ENCODE data around the gene NR2C2AP.
A peak's percentile ranks its signal among the peaks of the same experiment; 100 is the strongest.
"Not testable (repeated sequence)": the region's sequence is repeated elsewhere in the genome, so short reads cannot be mapped to it uniquely, and the experiment has no call there.

NR2C2AP gene

GRCh38 chr19:19223060-19223459 is 19.8 kb upstream of the NR2C2AP start:
- Histone ChIP-seq H3K27me3 (replicated peaks; ENCODE audit: insufficient read depth, low read length) (peaks cover 73% of the 10 kb centered on the region), H3F3A (ENCODE audit: insufficient read depth, low read length) (no peaks in the 10 kb centered on the region), H4K20me1 (ENCODE audit: insufficient read depth, low read length) (no peaks in the 10 kb centered on the region), H3K9me3 (replicated peaks; ENCODE audit: insufficient read depth, low read length) (no peaks in the 10 kb centered on the region), H3K9me2 (replicated peaks; ENCODE audit: insufficient read depth, low read length) (no peaks in the 10 kb centered on the region), H3K4me3 (ENCODE audit: low read length) (no peak overlapping the region), H3K4me2 (ENCODE audit: low read depth, low read length) (no peak overlapping the region), H3K79me2 (ENCODE audit: low read length) (no peaks in the 10 kb centered on the region), H2AFZ (ENCODE audit: low read length) (no peak overlapping the region), H3K27ac (ENCODE audit: low read length) (no peak overlapping the region), H3K4me1 (ENCODE audit: low read length) (no peaks in the 10 kb centered on the region), H3K36me3 (replicated peaks; ENCODE audit: insufficient read depth, low read length) (no peaks in the 10 kb centered on the region), H3K9ac (ENCODE audit: low read length) (no peak overlapping the region)
- no peak for DNase-seq
- TF ChIP-seq EZH2phosphoT487 (IDR thresholded peaks at IDR 0.05; ENCODE audit: low read length) (no peak), EZH2 (optimal IDR thresholded peaks at IDR 0.05; ENCODE audit: low read depth, low read length) (no peak)

GRCh38 chr19:19221000-19221399 is 17.8 kb upstream of the NR2C2AP start:
- H3K79me2 ChIP-seq (ENCODE audit: low read length); H3F3A ChIP-seq (ENCODE audit: insufficient read depth, low read length); H3K27ac ChIP-seq (ENCODE audit: low read length); H3K9me2 ChIP-seq (replicated peaks; ENCODE audit: insufficient read depth, low read length); H3K36me3 ChIP-seq (replicated peaks; ENCODE audit: insufficient read depth, low read length); DNase-seq; H3K9ac ChIP-seq (ENCODE audit: low read length); H2AFZ ChIP-seq (ENCODE audit: low read length); H3K4me3 ChIP-seq (ENCODE audit: low read length); H4K20me1 ChIP-seq (ENCODE audit: insufficient read depth, low read length); H3K9me3 ChIP-seq (replicated peaks; ENCODE audit: insufficient read depth, low read length); H3K4me2 ChIP-seq (ENCODE audit: low read depth, low read length); H3K4me1 ChIP-seq (ENCODE audit: low read length): not testable (repeated sequence)
- H3K27me3 ChIP-seq (replicated peaks; ENCODE audit: insufficient read depth, low read length) = peaks cover 66% of the 10 kb centered on the region

GRCh38 chr19:19218911-19219310 is 15.7 kb upstream of the NR2C2AP start:
- H3K9ac ChIP-seq (ENCODE audit: low read length) = no peak overlapping the region
- no peaks in the 10 kb centered on the region for H3K9me2 ChIP-seq (replicated peaks; ENCODE audit: insufficient read depth, low read length)
- H3F3A ChIP-seq (ENCODE audit: insufficient read depth, low read length) = no peaks in the 10 kb centered on the region
- TF ChIP-seq CTCF (IDR thresholded peaks at IDR 0.05; ENCODE audit: low read length) (no peak), EZH2phosphoT487 (IDR thresholded peaks at IDR 0.05; ENCODE audit: low read length) (no peak), EZH2 (optimal IDR thresholded peaks at IDR 0.05; ENCODE audit: low read depth, low read length) (no peak)
- H3K4me3 ChIP-seq (ENCODE audit: low read length) = no peak overlapping the region
- peaks cover 67% of the 10 kb centered on the region for H3K27me3 ChIP-seq (replicated peaks; ENCODE audit: insufficient read depth, low read length)
- no peak overlapping the region for H3K27ac ChIP-seq (ENCODE audit: low read length)
- DNase-seq = no peak
- no peaks in the 10 kb centered on the region for H3K9me3 ChIP-seq (replicated peaks; ENCODE audit: insufficient read depth, low read length)
- H3K4me2 ChIP-seq (ENCODE audit: low read depth, low read length) = no peak overlapping the region
- H3K4me1 ChIP-seq (ENCODE audit: low read length) = no peaks in the 10 kb centered on the region
- no peaks in the 10 kb centered on the region for H3K79me2 ChIP-seq (ENCODE audit: low read length)
- H2AFZ ChIP-seq (ENCODE audit: low read length) = no peak overlapping the region
- no peaks in the 10 kb centered on the region for H3K36me3 ChIP-seq (replicated peaks; ENCODE audit: insufficient read depth, low read length)
- no peaks in the 10 kb centered on the region for H4K20me1 ChIP-seq (ENCODE audit: insufficient read depth, low read length)

- no peak for TF ChIP-seq EZH2 (optimal IDR thresholded peaks at IDR 0.05; ENCODE audit: low read depth, low read length)
- no peak for TF ChIP-seq EZH2phosphoT487 (IDR thresholded peaks at IDR 0.05; ENCODE audit: low read length)
- 0 out of 2 replicates have a peak, but pooled peaks have one; percentile 13 for TF ChIP-seq CTCF (IDR thresholded peaks at IDR 0.05; ENCODE audit: low read length)
Measured at GRCh38 chr19:19217099-19217498, 13.9 kb upstream of the NR2C2AP start.

More at GRCh38 chr19:19217099-19217498, 13.9 kb upstream of the NR2C2AP start:
- DNase-seq = peak; percentile 38
- Histone ChIP-seq H3K27ac (ENCODE audit: low read length) (no peak overlapping the region), H3K9ac (ENCODE audit: low read length) (no peak overlapping the region), H4K20me1 (ENCODE audit: insufficient read depth, low read length) (no peaks in the 10 kb centered on the region), H3K27me3 (replicated peaks; ENCODE audit: insufficient read depth, low read length) (peaks cover 76% of the 10 kb centered on the region), H3K4me1 (ENCODE audit: low read length) (no peaks in the 10 kb centered on the region), H3F3A (ENCODE audit: insufficient read depth, low read length) (no peaks in the 10 kb centered on the region), H3K4me3 (ENCODE audit: low read length) (no peak overlapping the region), H3K9me3 (replicated peaks; ENCODE audit: insufficient read depth, low read length) (no peaks in the 10 kb centered on the region), H3K4me2 (ENCODE audit: low read depth, low read length) (no peak overlapping the region; the same call in 1 of the 2 replicates), H3K79me2 (ENCODE audit: low read length) (no peaks in the 10 kb centered on the region), H2AFZ (ENCODE audit: low read length) (no peak overlapping the region), H3K9me2 (replicated peaks; ENCODE audit: insufficient read depth, low read length) (no peaks in the 10 kb centered on the region), H3K36me3 (replicated peaks; ENCODE audit: insufficient read depth, low read length) (no peaks in the 10 kb centered on the region)

Data from MM.1S (cell line).